HepG2 (cell line): ENCODE data around the gene LDAH. TPM values are rescaled to one million over a fixed set of nuclear protein-coding genes. Genes with fewer than 3 reads are reported as not detected.

ENCODE experiments used
- DPF2 ChIP-seq: sonication (generic); formaldehyde crosslinking; IDR thresholded peaks from 2 replicates; pipeline ENCODE4 v1.4.0; 2020; ENCODE audit warnings: mild to moderate bottlenecking, low read depth, missing genetic modification reagents, borderline replicate concordance
- HNRNPUL1 ChIP-seq: fragments of 200-400 bp; formaldehyde crosslinking; IDR thresholded peaks from 2 replicates; pipeline ENCODE4 v1.6.1; 2017; ENCODE audit warnings: low read depth, mild to moderate bottlenecking, low read length, moderate library complexity
- HOXA7 ChIP-seq: sonication (generic); formaldehyde crosslinking; IDR thresholded peaks from 2 replicates; pipeline ENCODE4 v1.8.1; 2022; ENCODE audit warnings: mild to moderate bottlenecking, missing genetic modification reagents, moderate library complexity
- JUND ChIP-seq: sonication (generic); formaldehyde crosslinking; IDR thresholded peaks from 2 replicates; pipeline ENCODE4 v1.8.0; 2022; ENCODE audit warnings: mild to moderate bottlenecking, missing genetic modification reagents
- KAT8 ChIP-seq: IDR thresholded peaks from 2 replicates; pipeline ENCODE4 v1.6.1; 2016; ENCODE audit warnings: missing genetic modification reagents, missing compliant biosample characterization
- NFAT5 ChIP-seq: sonication (generic); formaldehyde crosslinking; IDR thresholded peaks from 2 replicates; pipeline ENCODE4 v1.4.0; 2020; ENCODE audit warnings: missing genetic modification reagents
- POGZ ChIP-seq: sonication (generic); formaldehyde crosslinking; IDR thresholded peaks from 2 replicates; pipeline ENCODE4 v1.4.0; 2020; ENCODE audit warnings: mild to moderate bottlenecking, missing genetic modification reagents
- POLR2AphosphoS2 ChIP-seq: IDR thresholded peaks from 2 replicates; pipeline ENCODE4 v1.6.1; 2011; ENCODE audit warnings: low read depth, low read length, improper control_type of control experiment
- RARG ChIP-seq: sonication (generic); formaldehyde crosslinking; IDR thresholded peaks from 2 replicates; pipeline ENCODE4 v1.4.0; 2020; ENCODE audit warnings: low read depth, mild to moderate bottlenecking, missing genetic modification reagents
- TOPORS ChIP-seq: sonication (generic); formaldehyde crosslinking; IDR thresholded peaks from 2 replicates; pipeline ENCODE4 v1.8.0; 2023; ENCODE audit warnings: mild to moderate bottlenecking, missing genetic modification reagents
- ZBTB46 ChIP-seq: sonication (generic); formaldehyde crosslinking; IDR thresholded peaks from 2 replicates; pipeline ENCODE4 v1.4.0; 2020; ENCODE audit warnings: mild to moderate bottlenecking, missing genetic modification reagents, borderline replicate concordance
- ZIK1 ChIP-seq: sonication (generic); formaldehyde crosslinking; IDR thresholded peaks from 2 replicates; pipeline ENCODE4 v1.5.0; 2020; ENCODE audit warnings: mild to moderate bottlenecking, low read depth, missing genetic modification reagents, borderline replicate concordance
- ZNF451 ChIP-seq: sonication (generic); formaldehyde crosslinking; IDR thresholded peaks from 2 replicates; pipeline ENCODE4 v1.5.0; 2020; ENCODE audit warnings: mild to moderate bottlenecking, missing genetic modification reagents
- ZNF468 ChIP-seq: sonication (generic); formaldehyde crosslinking; IDR thresholded peaks from 2 replicates; pipeline ENCODE4 v1.8.0; 2022; ENCODE audit warnings: mild to moderate bottlenecking, moderate library complexity, missing genetic modification reagents
- ZNF749 ChIP-seq: sonication (generic); formaldehyde crosslinking; IDR thresholded peaks from 2 replicates; pipeline ENCODE4 v1.8.0; 2022; ENCODE audit warnings: mild to moderate bottlenecking, missing genetic modification reagents, moderate library complexity, borderline replicate concordance
- polyA plus RNA-seq, 8 experiments: library from polyadenylated mRNA; depleted of rRNA in 3 of 8; stranded (reverse) in 7 of 8; unstranded in 1 of 8; fragments of >200 nt; fragmentation: Illumina TruSeq in 4 of 8; extraction: Trizol in 4 of 8; gene quantifications; 2 replicates each; pipeline versions ENCODE4 v1.2.1 to v1.2.3, GENCODE V29; 2011 to 2016; ENCODE audit warnings: low read depth in 4 of 8, missing spikeins in 1 of 8, mixed read lengths in 1 of 8; ENCODE audit not compliant: insufficient read depth in 1 of 8
- total RNA-seq, 5 experiments: library from RNA; depleted of rRNA; stranded (reverse); fragments of >200 nt; fragmentation: Illumina TruSeq; extraction: Trizol; gene quantifications; 2 replicates each; pipeline ENCODE4 v1.2.3, GENCODE V29; 2016; ENCODE audit warnings: low read depth in 1 of 5
- TF ChIP-seq, protein P1 (sequence below): sonication (generic); formaldehyde crosslinking; IDR thresholded peaks from 2 replicates; pipeline ENCODE4 v1.9.0; 2021; ENCODE audit warnings: missing genetic modification reagents, mild to moderate bottlenecking, borderline replicate concordance
- TF ChIP-seq, protein P2 (sequence below): sonication (generic); formaldehyde crosslinking; IDR thresholded peaks from 2 replicates; pipeline ENCODE4 v1.4.0; 2020; ENCODE audit warnings: missing genetic modification reagents, mild to moderate bottlenecking, borderline replicate concordance

LDAH gene
- total and polyA plus RNA-seq, 2 of the 13 experiments (the other 11 are each of a cell fraction or from before 2014, with no cell fraction given): 28.8 to 46.2 TPM

- 0 out of 2 replicates have a peak, but pooled peaks have one; percentile 31 for TF ChIP-seq NFAT5 (CRISPR knock-in tag)
- no peak for TF ChIP-seq POLR2AphosphoS2
- TF ChIP-seq ZNF749: 0 out of 2 replicates have a peak, but pooled peaks have one; percentile 37
- 0 out of 2 replicates have a peak, but pooled peaks have one; percentile 46 for TF ChIP-seq HOXA7 (CRISPR knock-in tag)
- TF ChIP-seq JUND (CRISPR knock-in tag): no peak
- TF ChIP-seq RARG (CRISPR knock-in tag): no peak
- TF ChIP-seq ZIK1 (CRISPR knock-in tag): 0 out of 2 replicates have a peak, but pooled peaks have one; percentile 67
- TF ChIP-seq, protein P1, sequence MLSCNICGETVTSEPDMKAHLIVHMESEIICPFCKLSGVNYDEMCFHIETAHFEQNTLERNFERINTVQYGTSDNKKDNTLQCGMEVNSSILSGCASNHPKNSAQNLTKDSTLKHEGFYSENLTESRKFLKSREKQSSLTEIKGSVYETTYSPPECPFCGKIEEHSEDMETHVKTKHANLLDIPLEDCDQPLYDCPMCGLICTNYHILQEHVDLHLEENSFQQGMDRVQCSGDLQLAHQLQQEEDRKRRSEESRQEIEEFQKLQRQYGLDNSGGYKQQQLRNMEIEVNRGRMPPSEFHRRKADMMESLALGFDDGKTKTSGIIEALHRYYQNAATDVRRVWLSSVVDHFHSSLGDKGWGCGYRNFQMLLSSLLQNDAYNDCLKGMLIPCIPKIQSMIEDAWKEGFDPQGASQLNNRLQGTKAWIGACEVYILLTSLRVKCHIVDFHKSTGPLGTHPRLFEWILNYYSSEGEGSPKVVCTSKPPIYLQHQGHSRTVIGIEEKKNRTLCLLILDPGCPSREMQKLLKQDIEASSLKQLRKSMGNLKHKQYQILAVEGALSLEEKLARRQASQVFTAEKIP (CRISPR knock-in tag): no peak
- TF ChIP-seq HNRNPUL1: no peak
- peak; percentile 69; the same call in 1 of the 2 replicates for TF ChIP-seq ZNF451 (CRISPR knock-in tag)
- peak; percentile 87; the same call in 1 of the 2 replicates for TF ChIP-seq ZNF468 (CRISPR knock-in tag)
- no peak for TF ChIP-seq DPF2
- peak; percentile 84; the same call in 1 of the 2 replicates for TF ChIP-seq TOPORS (CRISPR knock-in tag)
- TF ChIP-seq ZBTB46: no peak
- TF ChIP-seq, protein P2, sequence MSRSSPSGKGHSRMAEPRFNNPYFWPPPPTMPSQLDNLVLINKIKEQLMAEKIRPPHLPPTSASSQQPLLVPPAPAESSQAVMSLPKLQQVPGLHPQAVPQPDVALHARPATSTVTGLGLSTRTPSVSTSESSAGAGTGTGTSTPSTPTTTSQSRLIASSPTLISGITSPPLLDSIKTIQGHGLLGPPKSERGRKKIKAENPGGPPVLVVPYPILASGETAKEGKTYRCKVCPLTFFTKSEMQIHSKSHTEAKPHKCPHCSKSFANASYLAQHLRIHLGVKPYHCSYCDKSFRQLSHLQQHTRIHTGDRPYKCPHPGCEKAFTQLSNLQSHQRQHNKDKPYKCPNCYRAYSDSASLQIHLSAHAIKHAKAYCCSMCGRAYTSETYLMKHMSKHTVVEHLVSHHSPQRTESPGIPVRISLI (CRISPR knock-in tag): peak; percentile 35; the same call in 1 of the 2 replicates
- TF ChIP-seq KAT8 (CRISPR knock-in tag): no peak
- TF ChIP-seq POGZ (CRISPR knock-in tag): 0 out of 2 replicates have a peak, but pooled peaks have one; percentile 18
- TF ChIP-seq, all 625 proteins: peak for 174
Measured at GRCh38 chr2:20667531-20668401, 155.1 kb downstream of the LDAH start (continued).
